Measurements from ENCODE around the gene SCARF2.
"Not testable (repeated sequence)": the region's sequence is repeated elsewhere in the genome, so short reads cannot be mapped to it uniquely, and the experiment has no call there.

Gene SCARF2

DNA sequence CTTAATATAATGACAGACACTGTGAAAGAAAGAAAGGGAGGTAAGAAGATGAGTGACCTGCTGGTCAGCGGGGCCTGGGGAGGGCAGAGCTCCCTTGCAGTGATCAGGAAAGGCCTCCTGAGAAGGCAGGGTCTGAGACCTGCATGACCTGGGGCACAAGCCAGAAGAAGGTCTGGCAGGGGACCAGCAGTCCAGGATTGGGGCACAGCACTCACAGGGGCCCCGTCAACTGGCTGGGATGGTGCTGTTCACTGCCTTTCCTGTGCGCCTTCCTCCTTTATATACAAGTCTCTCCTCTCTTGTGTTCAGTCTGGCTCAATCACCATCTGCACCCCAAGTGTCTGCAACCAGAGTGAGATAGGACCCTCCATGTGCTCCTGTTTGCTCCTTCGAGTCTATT lies 22.2 kb upstream of the SCARF2 start:
- H3K27ac ChIP-seq (ENCODE audit: low read length), result no peak overlapping the region
- H3K9ac ChIP-seq (ENCODE audit: low read length in 2 of 2), result no peak overlapping the region
- H3K4me1 ChIP-seq (ENCODE audit: control insufficient read depth, insufficient read depth, low read length), result peaks cover 12% of the 10 kb centered on the region
- H3K4me3 ChIP-seq (ENCODE audit: low read length in 2 of 2), result no peak overlapping the region
- H3K36me3 ChIP-seq (ENCODE audit: control insufficient read depth in 2 of 2, insufficient read depth in 2 of 2, low read length in 2 of 2), result peaks cover 22 to 34% of the 10 kb centered on the region in 2 donors
- no peaks in the 10 kb centered on the region for H3K27me3 ChIP-seq (ENCODE audit: control insufficient read depth in 1 of 2, insufficient read depth in 2 of 2, low read length in 2 of 2)
- H3K9me3 ChIP-seq (ENCODE audit: control insufficient read depth in 2 of 2, low read length in 2 of 2), result no peaks in the 10 kb centered on the region

DNA sequence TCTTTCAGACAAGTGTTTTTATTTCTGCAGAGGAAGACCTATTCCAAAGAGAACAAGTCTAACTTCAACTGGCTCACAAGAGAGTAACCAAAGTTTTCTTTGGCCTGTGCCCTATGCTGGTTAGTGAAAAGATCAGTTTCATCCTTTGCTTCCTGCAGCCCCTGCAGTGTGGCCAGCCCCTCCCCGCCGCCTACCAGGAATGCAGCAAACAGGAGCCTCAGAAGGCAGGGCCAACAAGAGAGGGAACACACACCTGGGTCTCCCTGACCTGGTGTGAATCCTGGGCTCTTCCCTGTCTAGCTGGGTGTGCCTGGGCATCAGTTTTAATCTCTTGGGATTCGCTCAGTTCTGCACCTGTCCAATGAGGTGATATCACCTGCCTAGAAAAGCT lies 21.5 kb upstream of the SCARF2 start:
- no peak overlapping the region for H3K27ac ChIP-seq (ENCODE audit: low read length)

DNA sequence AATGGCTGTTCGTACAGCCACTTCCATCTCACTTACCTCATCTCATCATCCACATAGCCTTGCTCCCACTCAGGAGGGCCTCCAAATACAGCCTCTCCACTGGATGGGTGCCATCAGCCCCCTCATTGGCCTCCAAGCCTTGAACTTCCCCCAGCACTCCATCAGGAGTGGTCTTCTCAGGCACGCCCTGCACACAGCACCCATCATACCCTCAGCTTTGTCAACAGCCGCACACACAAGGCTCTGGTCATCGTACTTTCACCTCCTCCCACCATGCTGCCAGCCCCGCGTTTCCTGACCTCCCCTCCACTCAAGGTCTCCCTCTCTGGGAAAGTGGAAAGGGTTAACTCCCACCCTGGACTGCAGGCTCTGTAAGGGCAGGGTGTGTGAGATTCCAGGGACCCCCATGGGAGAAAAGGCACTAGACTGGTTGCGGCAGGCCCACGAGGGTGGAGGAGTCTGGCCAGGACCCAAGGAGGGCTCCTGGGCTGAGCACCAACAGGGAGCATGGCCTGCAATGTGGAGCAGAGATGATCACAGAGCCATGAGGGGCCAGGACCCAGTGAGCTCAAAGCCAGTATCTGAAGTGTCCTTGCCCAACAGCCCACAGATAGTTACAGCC lies 21.0 kb upstream of the SCARF2 start:
- Histone ChIP-seq H3K27me3 (ENCODE audit: control insufficient read depth in 1 of 2, insufficient read depth in 2 of 2, low read length in 2 of 2) (no peaks in the 10 kb centered on the region), H3K27ac (ENCODE audit: low read length) (no peak overlapping the region), H3K4me3 (ENCODE audit: low read length in 2 of 2) (no peak overlapping the region), H3K4me1 (ENCODE audit: control insufficient read depth, insufficient read depth, low read length) (peaks cover 12% of the 10 kb centered on the region), H3K36me3 (ENCODE audit: control insufficient read depth in 2 of 2, insufficient read depth in 2 of 2, low read length in 2 of 2) (peaks cover 12 to 23% of the 10 kb centered on the region in 2 donors), H3K9me3 (ENCODE audit: control insufficient read depth in 2 of 2, low read length in 2 of 2) (no peaks in the 10 kb centered on the region), H3K9ac (ENCODE audit: low read length in 2 of 2) (no peak overlapping the region)

More for the DNA sequence above, 21.5 kb upstream of the SCARF2 start:
- Histone ChIP-seq H3K27me3 (ENCODE audit: control insufficient read depth in 1 of 2, insufficient read depth in 2 of 2, low read length in 2 of 2) (no peaks in the 10 kb centered on the region), H3K4me1 (ENCODE audit: control insufficient read depth, insufficient read depth, low read length) (peaks cover 12% of the 10 kb centered on the region), H3K9me3 (ENCODE audit: control insufficient read depth in 2 of 2, low read length in 2 of 2) (no peaks in the 10 kb centered on the region), H3K36me3 (ENCODE audit: control insufficient read depth in 2 of 2, insufficient read depth in 2 of 2, low read length in 2 of 2) (peaks cover 15 to 27% of the 10 kb centered on the region in 2 donors), H3K4me3 (ENCODE audit: low read length in 2 of 2) (no peak overlapping the region), H3K9ac (ENCODE audit: low read length in 2 of 2) (no peak overlapping the region)

DNA sequence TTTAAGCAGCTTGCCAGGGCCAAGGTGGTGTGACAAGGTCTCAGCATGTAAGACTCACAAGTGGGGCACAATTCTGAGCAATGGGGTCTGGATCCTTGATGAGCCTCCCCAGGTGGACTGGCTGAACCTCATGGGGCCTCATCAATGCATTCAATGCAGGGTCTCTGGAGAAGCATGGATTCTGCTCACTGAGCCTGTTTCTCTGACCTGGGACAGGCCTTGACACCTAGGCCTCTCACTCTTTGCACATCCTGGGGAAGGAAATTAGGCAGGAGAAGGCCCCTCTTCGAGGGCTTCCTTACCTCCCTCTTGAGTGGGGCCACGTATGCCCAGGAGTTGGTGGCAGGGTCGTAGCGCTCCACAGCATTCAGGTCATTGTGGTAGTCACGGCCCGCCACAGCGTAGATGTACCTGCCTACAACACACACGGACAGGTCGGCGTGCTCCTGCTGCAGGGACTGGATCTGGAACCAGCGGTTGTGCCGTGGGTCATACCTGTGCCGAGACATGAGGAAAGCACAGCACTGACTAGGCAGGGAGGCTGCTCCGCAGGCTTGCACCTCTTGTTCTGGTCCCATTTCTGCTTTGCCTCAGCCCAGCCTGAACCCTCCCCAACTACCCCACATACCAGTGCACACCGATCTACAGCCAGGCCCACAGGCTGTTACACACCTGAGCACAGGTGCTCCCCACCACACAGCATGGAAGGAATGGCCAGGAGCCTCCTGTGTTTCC lies 20.0 kb upstream of the SCARF2 start:
- H3K4me3 ChIP-seq (ENCODE audit: low read length in 2 of 2), result no peak overlapping the region
- H3K9me3 ChIP-seq (ENCODE audit: control insufficient read depth in 2 of 2, low read length in 2 of 2), result no peaks in the 10 kb centered on the region
- no peaks in the 10 kb centered on the region for H3K27me3 ChIP-seq (ENCODE audit: control insufficient read depth in 1 of 2, insufficient read depth in 2 of 2, low read length in 2 of 2)
- no peak overlapping the region for H3K27ac ChIP-seq (ENCODE audit: low read length)
- H3K4me1 ChIP-seq (ENCODE audit: control insufficient read depth, insufficient read depth, low read length), result peaks cover 9% of the 10 kb centered on the region
- no peak overlapping the region for H3K9ac ChIP-seq (ENCODE audit: low read length in 2 of 2)
- H3K36me3 ChIP-seq (ENCODE audit: control insufficient read depth in 2 of 2, insufficient read depth in 2 of 2, low read length in 2 of 2), result peaks cover 12 to 19% of the 10 kb centered on the region in 2 donors

DNA sequence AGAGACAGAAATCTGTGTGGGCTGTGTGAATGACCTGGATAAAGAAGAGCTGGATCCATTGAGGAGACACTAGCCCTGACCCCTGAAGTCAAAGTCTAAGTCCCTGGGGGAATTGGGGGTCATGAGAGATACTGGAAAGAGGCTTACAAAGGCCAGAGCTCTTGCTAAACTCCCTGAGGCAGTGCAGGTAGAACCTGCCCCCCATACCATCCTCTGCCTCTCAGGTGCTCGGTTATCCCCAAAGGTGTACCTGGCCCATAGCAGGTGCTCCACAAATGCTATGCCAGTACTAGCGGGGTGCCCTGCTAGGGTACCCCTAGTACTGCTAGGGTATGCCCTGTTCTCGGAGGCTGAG lies 19.1 kb upstream of the SCARF2 start:
- H3K9ac ChIP-seq (ENCODE audit: low read length in 2 of 2), result no peak overlapping the region
- no peaks in the 10 kb centered on the region for H3K9me3 ChIP-seq (ENCODE audit: control insufficient read depth in 2 of 2, low read length in 2 of 2)
- no peak overlapping the region for H3K4me3 ChIP-seq (ENCODE audit: low read length in 2 of 2)
- peaks cover 9% of the 10 kb centered on the region for H3K4me1 ChIP-seq (ENCODE audit: control insufficient read depth, insufficient read depth, low read length)
- no peaks in the 10 kb centered on the region for H3K27me3 ChIP-seq (ENCODE audit: control insufficient read depth in 1 of 2, insufficient read depth in 2 of 2, low read length in 2 of 2)
- no peak overlapping the region for H3K27ac ChIP-seq (ENCODE audit: low read length)
- peaks cover 15 to 21% of the 10 kb centered on the region in 2 donors for H3K36me3 ChIP-seq (ENCODE audit: control insufficient read depth in 2 of 2, insufficient read depth in 2 of 2, low read length in 2 of 2)

DNA sequence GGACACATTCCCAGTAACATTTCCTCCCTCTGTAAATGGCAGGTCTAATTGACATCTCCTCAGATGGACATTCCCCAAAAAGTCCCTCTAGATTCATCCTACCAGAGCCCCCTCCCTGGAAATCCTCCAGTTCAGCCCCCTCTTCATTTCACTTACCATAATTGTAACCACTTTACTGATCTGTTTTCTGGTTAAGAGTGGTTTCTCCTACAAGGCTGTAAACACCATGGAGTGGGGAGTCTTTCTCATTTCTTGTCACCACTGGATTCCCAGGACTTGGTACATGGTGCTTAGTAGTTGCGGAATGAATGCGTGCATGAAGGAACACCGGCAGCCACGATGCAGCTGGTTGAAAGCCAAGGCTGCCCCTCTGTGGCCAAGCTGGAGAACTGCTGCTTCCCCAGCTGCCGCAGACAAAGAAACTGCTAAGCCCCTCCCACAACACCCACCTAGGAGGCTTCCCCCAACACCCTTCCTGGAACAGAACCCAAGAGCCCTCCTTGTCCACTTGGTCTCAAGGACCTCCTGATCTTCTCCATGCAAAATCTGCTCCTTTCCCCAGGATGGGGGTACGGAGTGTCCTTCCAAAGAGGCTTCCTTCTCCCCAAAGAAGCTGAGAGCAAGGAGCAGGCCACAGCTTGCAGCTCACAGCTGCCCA lies 18.6 kb upstream of the SCARF2 start:
- Histone ChIP-seq H3K4me1 (ENCODE audit: control insufficient read depth, insufficient read depth, low read length) (peaks cover 9% of the 10 kb centered on the region), H3K27ac (ENCODE audit: low read length) (no peak overlapping the region), H3K9me3 (ENCODE audit: control insufficient read depth in 2 of 2, low read length in 2 of 2) (no peaks in the 10 kb centered on the region), H3K27me3 (ENCODE audit: control insufficient read depth in 1 of 2, insufficient read depth in 2 of 2, low read length in 2 of 2) (no peaks in the 10 kb centered on the region), H3K4me3 (ENCODE audit: low read length in 2 of 2) (no peak overlapping the region), H3K36me3 (ENCODE audit: control insufficient read depth in 2 of 2, insufficient read depth in 2 of 2, low read length in 2 of 2) (peaks cover 19 to 23% of the 10 kb centered on the region in 2 donors), H3K9ac (ENCODE audit: low read length in 2 of 2) (no peak overlapping the region)

DNA sequence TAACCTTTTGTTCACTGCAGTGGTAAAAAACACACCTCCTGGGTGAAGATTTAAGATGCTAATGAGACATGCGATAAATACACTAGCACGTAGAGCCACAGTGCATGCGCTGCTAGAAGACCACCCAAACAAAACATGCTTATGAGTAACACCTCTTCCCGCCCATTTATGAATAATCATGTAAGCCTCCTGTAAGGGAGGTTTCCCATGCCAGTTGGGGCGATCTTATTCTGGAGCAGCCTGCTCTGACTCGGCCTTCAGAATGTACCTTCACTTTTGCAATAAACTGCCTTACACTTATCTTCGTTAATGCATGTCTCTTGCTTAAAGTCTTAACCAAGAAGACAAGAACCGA lies 18.1 kb upstream of the SCARF2 start:
- Histone ChIP-seq H3K9ac (ENCODE audit: low read length in 2 of 2) (no peak overlapping the region), H3K4me1 (ENCODE audit: control insufficient read depth, insufficient read depth, low read length) (peaks cover 9% of the 10 kb centered on the region), H3K36me3 (ENCODE audit: control insufficient read depth in 2 of 2, insufficient read depth in 2 of 2, low read length in 2 of 2) (peaks cover 19 to 23% of the 10 kb centered on the region in 2 donors), H3K4me3 (ENCODE audit: low read length in 2 of 2) (no peak overlapping the region), H3K27ac (ENCODE audit: low read length) (no peak overlapping the region), H3K27me3 (ENCODE audit: control insufficient read depth in 1 of 2, insufficient read depth in 2 of 2, low read length in 2 of 2) (no peaks in the 10 kb centered on the region), H3K9me3 (ENCODE audit: control insufficient read depth in 2 of 2, low read length in 2 of 2) (no peaks in the 10 kb centered on the region)

DNA sequence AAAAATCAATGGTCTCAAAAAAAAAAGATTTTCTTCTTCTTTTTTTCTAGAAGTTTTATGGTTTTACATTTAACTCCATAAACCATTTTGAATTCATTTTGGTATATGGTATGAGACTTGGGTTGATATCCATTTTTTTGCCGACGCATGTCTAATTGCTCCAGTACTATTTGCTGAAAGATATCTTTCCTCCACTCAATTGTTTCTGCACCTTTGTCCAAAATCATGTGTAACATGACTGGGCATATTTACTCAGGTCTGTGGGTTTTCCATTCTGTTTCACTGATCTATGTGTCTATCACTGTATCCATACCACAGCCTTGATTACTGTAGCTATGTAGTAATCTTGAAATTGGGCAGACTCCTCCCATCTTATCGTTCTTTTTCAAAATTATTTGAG lies 15.6 kb upstream of the SCARF2 start:
- no peak overlapping the region for H3K27ac ChIP-seq (ENCODE audit: low read length)
- H3K4me3 ChIP-seq (ENCODE audit: low read length in 2 of 2), result no peak overlapping the region
- H3K4me1 ChIP-seq (ENCODE audit: control insufficient read depth, insufficient read depth, low read length), result peaks cover 6% of the 10 kb centered on the region
- no peaks in the 10 kb centered on the region for H3K9me3 ChIP-seq (ENCODE audit: control insufficient read depth in 2 of 2, low read length in 2 of 2)
- H3K9ac ChIP-seq (ENCODE audit: low read length in 2 of 2), result no peak overlapping the region
- H3K27me3 ChIP-seq (ENCODE audit: control insufficient read depth in 1 of 2, insufficient read depth in 2 of 2, low read length in 2 of 2), result no peaks in the 10 kb centered on the region
- H3K36me3 ChIP-seq (ENCODE audit: control insufficient read depth in 2 of 2, insufficient read depth in 2 of 2, low read length in 2 of 2), result peaks cover 15 to 16% of the 10 kb centered on the region in 2 donors

DNA sequence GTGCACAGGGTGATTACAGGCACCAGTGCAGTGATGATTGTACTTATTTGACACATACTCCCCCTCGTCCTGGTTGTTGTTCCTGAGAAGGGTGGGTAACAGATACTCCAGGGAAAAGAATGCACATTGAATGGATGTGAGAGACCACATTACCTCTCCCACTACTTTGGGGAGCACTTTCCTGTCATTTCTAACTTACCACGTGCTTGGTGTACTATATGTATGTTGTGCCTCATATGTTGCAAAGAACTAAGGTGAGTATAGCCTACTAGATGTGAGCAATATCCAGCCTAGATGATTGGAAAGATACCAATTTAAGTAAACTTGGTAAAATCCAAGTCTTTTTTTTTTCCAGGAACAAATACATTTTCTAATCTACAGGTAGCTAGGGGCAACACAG lies 14.3 kb upstream of the SCARF2 start:
- H3K27me3 ChIP-seq (ENCODE audit: control insufficient read depth in 1 of 2, insufficient read depth in 2 of 2, low read length in 2 of 2), result no peaks in the 10 kb centered on the region
- H3K9me3 ChIP-seq (ENCODE audit: control insufficient read depth in 2 of 2, low read length in 2 of 2), result no peaks in the 10 kb centered on the region
- peaks cover 7 to 8% of the 10 kb centered on the region in 2 donors for H3K36me3 ChIP-seq (ENCODE audit: control insufficient read depth in 2 of 2, insufficient read depth in 2 of 2, low read length in 2 of 2)
- no peak overlapping the region for H3K4me3 ChIP-seq (ENCODE audit: low read length in 2 of 2)
- H3K27ac ChIP-seq (ENCODE audit: low read length), result no peak overlapping the region
- no peak overlapping the region for H3K9ac ChIP-seq (ENCODE audit: low read length in 2 of 2)
- H3K4me1 ChIP-seq (ENCODE audit: control insufficient read depth, insufficient read depth, low read length), result peaks cover 6% of the 10 kb centered on the region

DNA sequence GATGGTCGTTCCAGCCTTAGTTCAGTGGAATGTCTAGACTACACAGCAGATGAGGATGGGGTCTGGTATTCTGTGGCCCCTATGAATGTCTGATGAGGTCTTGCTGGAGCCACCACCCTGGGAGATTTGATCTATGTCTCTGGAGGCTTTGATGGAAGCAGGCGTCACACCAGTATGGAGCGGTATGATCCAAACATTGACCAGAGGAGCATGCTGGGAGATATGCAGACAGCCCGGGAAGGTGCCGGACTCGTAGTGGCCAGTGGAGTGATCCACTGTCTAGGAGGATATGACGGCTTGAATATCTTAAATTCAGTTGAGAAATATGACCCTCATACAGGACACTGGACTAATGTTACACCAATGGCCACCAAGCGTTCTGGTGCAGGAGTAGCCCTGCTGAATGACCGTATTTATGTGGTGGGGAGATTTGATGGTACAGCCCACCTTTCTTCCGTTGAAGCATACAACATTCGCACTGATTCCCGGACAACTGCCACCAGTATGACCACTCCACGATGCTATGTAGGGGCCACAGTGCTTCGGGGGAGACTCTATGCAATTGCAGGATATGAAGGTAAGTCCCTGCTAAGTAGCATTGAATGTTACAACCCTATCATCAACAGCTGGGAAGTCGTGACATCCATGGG lies 13.6 kb upstream of the SCARF2 start:
- not testable (repeated sequence) for H3K27me3 ChIP-seq (ENCODE audit: control insufficient read depth in 1 of 2, insufficient read depth in 2 of 2, low read length in 2 of 2); H3K36me3 ChIP-seq (ENCODE audit: control insufficient read depth in 2 of 2, insufficient read depth in 2 of 2, low read length in 2 of 2); H3K9ac ChIP-seq (ENCODE audit: low read length in 2 of 2); H3K4me3 ChIP-seq (ENCODE audit: low read length in 2 of 2); H3K27ac ChIP-seq (ENCODE audit: low read length); H3K4me1 ChIP-seq (ENCODE audit: control insufficient read depth, insufficient read depth, low read length); H3K9me3 ChIP-seq (ENCODE audit: control insufficient read depth in 2 of 2, low read length in 2 of 2)

Measured in stomach smooth muscle (tissue), 2 donors.